ENCODE measurements around the gene FAM162A.
A peak's percentile ranks its signal among the peaks of the same experiment; 100 is the strongest.

Gene FAM162A

DNA sequence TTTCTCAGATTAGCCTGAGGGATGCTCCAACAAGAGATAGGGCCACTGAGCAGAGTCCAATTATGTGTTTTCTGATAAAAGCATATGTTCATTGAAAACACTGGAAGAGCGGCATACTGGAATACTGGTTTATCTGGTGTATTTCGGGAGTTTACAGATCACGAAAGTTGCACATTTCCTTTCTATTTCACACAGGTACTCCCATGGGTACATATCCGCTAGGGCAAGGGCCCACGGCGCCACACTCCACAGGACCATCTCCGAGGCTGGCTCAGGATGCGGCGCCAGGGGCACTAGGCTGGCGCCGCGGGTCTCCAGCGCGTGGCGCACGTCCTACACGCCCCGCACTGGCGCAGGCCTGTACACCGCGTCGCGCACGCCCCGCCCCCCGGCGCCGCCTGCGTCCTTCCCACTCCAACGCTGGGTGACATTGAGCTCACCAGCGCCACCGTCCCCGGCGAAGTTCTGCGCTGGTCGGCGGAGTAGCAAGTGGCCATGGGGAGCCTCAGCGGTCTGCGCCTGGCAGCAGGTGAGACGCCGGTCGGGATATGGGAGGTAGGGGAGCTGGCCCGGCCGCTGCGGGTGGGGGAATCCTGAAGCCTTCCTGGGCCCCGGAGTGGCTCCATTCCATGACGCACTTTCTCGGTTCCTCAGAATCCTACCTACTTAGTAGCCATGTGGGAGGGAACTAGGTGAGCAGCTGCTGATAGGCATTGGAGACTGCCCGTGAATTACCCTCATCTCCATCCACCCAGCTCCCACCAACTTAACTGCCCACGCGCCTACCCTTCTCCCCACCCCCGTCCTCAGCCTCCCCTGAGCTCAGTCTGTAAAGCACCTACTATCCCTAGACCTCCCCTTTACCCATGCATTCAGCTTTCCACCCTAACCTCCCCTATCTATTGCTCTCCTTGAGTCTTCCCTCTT is at the start of gene FAM162A (continued):
- TF ChIP-seq, protein P1, sequence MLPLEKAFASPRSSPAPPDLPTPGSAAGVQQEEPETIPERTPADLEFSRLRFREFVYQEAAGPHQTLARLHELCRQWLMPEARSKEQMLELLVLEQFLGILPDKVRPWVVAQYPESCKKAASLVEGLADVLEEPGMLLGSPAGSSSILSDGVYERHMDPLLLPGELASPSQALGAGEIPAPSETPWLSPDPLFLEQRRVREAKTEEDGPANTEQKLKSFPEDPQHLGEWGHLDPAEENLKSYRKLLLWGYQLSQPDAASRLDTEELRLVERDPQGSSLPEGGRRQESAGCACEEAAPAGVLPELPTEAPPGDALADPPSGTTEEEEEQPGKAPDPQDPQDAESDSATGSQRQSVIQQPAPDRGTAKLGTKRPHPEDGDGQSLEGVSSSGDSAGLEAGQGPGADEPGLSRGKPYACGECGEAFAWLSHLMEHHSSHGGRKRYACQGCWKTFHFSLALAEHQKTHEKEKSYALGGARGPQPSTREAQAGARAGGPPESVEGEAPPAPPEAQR (tag by site-specific recombination; IDR thresholded peaks at IDR 0.05), result no peak
- no peak for TF ChIP-seq ZNF16 (tag by site-specific recombination; IDR thresholded peaks at IDR 0.05; ENCODE audit: low read depth)
- TF ChIP-seq, protein P2, sequence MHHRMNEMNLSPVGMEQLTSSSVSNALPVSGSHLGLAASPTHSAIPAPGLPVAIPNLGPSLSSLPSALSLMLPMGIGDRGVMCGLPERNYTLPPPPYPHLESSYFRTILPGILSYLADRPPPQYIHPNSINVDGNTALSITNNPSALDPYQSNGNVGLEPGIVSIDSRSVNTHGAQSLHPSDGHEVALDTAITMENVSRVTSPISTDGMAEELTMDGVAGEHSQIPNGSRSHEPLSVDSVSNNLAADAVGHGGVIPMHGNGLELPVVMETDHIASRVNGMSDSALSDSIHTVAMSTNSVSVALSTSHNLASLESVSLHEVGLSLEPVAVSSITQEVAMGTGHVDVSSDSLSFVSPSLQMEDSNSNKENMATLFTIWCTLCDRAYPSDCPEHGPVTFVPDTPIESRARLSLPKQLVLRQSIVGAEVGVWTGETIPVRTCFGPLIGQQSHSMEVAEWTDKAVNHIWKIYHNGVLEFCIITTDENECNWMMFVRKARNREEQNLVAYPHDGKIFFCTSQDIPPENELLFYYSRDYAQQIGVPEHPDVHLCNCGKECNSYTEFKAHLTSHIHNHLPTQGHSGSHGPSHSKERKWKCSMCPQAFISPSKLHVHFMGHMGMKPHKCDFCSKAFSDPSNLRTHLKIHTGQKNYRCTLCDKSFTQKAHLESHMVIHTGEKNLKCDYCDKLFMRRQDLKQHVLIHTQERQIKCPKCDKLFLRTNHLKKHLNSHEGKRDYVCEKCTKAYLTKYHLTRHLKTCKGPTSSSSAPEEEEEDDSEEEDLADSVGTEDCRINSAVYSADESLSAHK (tag by site-specific recombination; IDR thresholded peaks at IDR 0.05), result no peak
- 0 out of 2 replicates have a peak, but pooled peaks have one; percentile 26 for TF ChIP-seq ZNF324 (tag by site-specific recombination; IDR thresholded peaks at IDR 0.05)
- 0 out of 2 replicates have a peak, but pooled peaks have one; percentile 30 for TF ChIP-seq ZNF391 (tag by site-specific recombination; IDR thresholded peaks at IDR 0.05; ENCODE audit: borderline replicate concordance, low read depth)
- TF ChIP-seq ZBTB48 (tag by site-specific recombination; IDR thresholded peaks at IDR 0.05), result peak; percentile 75
- no peak; the same call in 1 of the 2 replicates for TF ChIP-seq ZNF610 (tag by site-specific recombination; IDR thresholded peaks at IDR 0.05; ENCODE audit: borderline replicate concordance)
- TF ChIP-seq SCRT2 (tag by site-specific recombination; IDR thresholded peaks at IDR 0.05), result 0 out of 2 replicates have a peak, but pooled peaks have one; percentile 11
- no peak for TF ChIP-seq ZNF239 (tag by site-specific recombination; IDR thresholded peaks at IDR 0.05)
- TF ChIP-seq ZNF585B (tag by site-specific recombination; IDR thresholded peaks at IDR 0.05), result no peak
- TF ChIP-seq ZNF701 (tag by site-specific recombination; IDR thresholded peaks at IDR 0.05), result no peak
- peak; percentile 97 for TF ChIP-seq ZNF600 (tag by site-specific recombination; IDR thresholded peaks at IDR 0.05)
- TF ChIP-seq ZNF140 (tag by site-specific recombination; IDR thresholded peaks at IDR 0.05), result no peak
- TF ChIP-seq, protein P3, sequence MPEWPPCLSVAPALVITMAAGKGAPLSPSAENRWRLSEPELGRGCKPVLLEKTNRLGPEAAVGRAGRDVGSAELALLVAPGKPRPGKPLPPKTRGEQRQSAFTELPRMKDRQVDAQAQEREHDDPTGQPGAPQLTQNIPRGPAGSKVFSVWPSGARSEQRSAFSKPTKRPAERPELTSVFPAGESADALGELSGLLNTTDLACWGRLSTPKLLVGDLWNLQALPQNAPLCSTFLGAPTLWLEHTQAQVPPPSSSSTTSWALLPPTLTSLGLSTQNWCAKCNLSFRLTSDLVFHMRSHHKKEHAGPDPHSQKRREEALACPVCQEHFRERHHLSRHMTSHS (tag by site-specific recombination; IDR thresholded peaks at IDR 0.05), result no peak
- TF ChIP-seq ZNF302 (tag by site-specific recombination; IDR thresholded peaks at IDR 0.05; ENCODE audit: low read depth), result no peak
- TF ChIP-seq EGR2 (tag by site-specific recombination; IDR thresholded peaks at IDR 0.05; ENCODE audit: low read depth), result peak; percentile 77
- TF ChIP-seq ZNF561 (tag by site-specific recombination; IDR thresholded peaks at IDR 0.05; ENCODE audit: borderline replicate concordance), result no peak
- no peak for TF ChIP-seq ZNF155 (tag by site-specific recombination; IDR thresholded peaks at IDR 0.05)
- TF ChIP-seq KLF8 (tag by site-specific recombination; IDR thresholded peaks at IDR 0.05), result no peak
- TF ChIP-seq, protein P4, sequence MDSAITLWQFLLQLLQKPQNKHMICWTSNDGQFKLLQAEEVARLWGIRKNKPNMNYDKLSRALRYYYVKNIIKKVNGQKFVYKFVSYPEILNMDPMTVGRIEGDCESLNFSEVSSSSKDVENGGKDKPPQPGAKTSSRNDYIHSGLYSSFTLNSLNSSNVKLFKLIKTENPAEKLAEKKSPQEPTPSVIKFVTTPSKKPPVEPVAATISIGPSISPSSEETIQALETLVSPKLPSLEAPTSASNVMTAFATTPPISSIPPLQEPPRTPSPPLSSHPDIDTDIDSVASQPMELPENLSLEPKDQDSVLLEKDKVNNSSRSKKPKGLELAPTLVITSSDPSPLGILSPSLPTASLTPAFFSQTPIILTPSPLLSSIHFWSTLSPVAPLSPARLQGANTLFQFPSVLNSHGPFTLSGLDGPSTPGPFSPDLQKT (IDR thresholded peaks at IDR 0.05; ENCODE audit: borderline replicate concordance, low read depth, low read length), result no peak
- no peak for TF ChIP-seq ZNF623 (tag by site-specific recombination; IDR thresholded peaks at IDR 0.05)
- peak; percentile 80 for TF ChIP-seq ZNF501 (tag by site-specific recombination; IDR thresholded peaks at IDR 0.05)
- TF ChIP-seq GFI1B (tag by site-specific recombination; IDR thresholded peaks at IDR 0.05), result no peak
- no peak for TF ChIP-seq ZNF274 (IDR thresholded peaks at IDR 0.05; ENCODE audit: low read length)
- no peak for TF ChIP-seq ZNF274 (tag by site-specific recombination; IDR thresholded peaks at IDR 0.05; ENCODE audit: borderline replicate concordance)
- peak; percentile 35; the same call in 1 of the 2 replicates for TF ChIP-seq ZNF2 (tag by site-specific recombination; IDR thresholded peaks at IDR 0.05)
- TF ChIP-seq ZNF335 (tag by site-specific recombination; conservative IDR thresholded peaks at IDR 0.05), result peak; percentile 81
- TF ChIP-seq ZNF654 (tag by site-specific recombination; IDR thresholded peaks at IDR 0.05; ENCODE audit: low read depth), result no peak
- no peak for TF ChIP-seq ZNF548 (tag by site-specific recombination; IDR thresholded peaks at IDR 0.05)
- 0 out of 2 replicates have a peak, but pooled peaks have one; percentile 27 for TF ChIP-seq WT1 (tag by site-specific recombination; IDR thresholded peaks at IDR 0.05)
- TF ChIP-seq ZNF549 (tag by site-specific recombination; IDR thresholded peaks at IDR 0.05), result no peak
- TF ChIP-seq ZNF626 (tag by site-specific recombination; IDR thresholded peaks at IDR 0.05), result no peak
- TF ChIP-seq ZNF473 (tag by site-specific recombination; IDR thresholded peaks at IDR 0.05), result no peak
- no peak for TF ChIP-seq ZNF138 (tag by site-specific recombination; IDR thresholded peaks at IDR 0.05; ENCODE audit: borderline replicate concordance)
